ENCODE results near the gene RUSC1. TPM values are rescaled to one million over a fixed set of nuclear protein-coding genes. Genes with fewer than 3 reads are reported as not detected.

The RUSC1 gene
- total RNA-seq, 2 experiments from 2014 or later: 23.2 to 25.4 TPM

DNA sequence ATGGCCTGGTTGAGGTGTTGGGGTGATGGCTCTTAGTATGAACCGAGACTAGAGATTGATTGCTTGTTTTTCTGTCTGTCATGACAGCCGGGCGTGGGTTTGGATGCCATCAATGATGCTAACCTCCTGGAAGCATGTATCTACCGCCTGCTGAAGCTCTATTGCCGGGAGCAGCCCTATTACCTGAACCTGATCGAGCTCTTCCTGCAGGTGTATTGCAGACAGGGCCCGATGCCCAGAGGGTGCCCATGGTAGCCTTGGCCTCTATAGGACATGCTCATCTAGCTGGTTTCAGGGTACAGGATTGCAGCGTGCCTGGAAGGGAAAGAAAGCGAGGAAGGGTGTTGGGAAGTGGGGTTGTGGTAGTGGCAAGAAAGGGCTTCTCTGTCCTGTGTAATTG lies 2.6 kb upstream of the RUSC1 start:
- H3K27me3 Mint-ChIP-seq: no peaks in the 10 kb centered on the region
- peaks cover 44% of the 10 kb centered on the region for H3K36me3 Mint-ChIP-seq
- peaks cover 33% of the 10 kb centered on the region for H3K4me1 Mint-ChIP-seq (ENCODE audit: low read depth)
- H3K9me3 Mint-ChIP-seq: no peaks in the 10 kb centered on the region
- no peak for DNase-seq
- ChIA-PET POLR2A (interaction anchor here (0.7 kb wide), 1 partner anchor 10 kb away, joined by 4 read pairs; the partner anchor contains the start of gene FDPS), CTCF (interaction anchor here (1.0 to 1.3 kb wide), 2 partner anchors 10 to 67 kb away, joined by 4 to 7 read pairs; no protein-coding TSS in a partner anchor)
- H3K27ac Mint-ChIP-seq: peak overlapping the region; percentile 8
- intact Hi-C loops (cut with micrococcal nuclease): no loop called here
- no peak overlapping the region for H3K4me3 Mint-ChIP-seq

DNA sequence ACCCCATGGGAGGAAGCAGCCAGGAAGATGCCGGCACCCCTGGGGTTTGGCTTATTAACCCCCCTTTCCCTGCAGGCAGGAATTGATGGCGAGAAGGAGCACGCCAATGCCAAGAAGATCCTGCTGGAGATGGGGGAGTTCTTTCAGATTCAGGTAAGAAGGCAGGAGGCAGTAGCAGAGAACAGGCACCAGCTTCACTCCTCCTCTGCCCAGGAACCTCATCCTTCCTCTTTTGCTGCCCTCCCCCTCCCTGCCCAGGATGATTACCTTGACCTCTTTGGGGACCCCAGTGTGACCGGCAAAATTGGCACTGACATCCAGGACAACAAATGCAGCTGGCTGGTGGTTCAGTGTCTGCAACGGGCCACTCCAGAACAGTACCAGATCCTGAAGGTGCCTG lies 1.2 kb upstream of the RUSC1 start:
- peaks cover 27% of the 10 kb centered on the region for H3K4me1 Mint-ChIP-seq (ENCODE audit: low read depth)
- no peak for DNase-seq
- H3K9me3 Mint-ChIP-seq: no peaks in the 10 kb centered on the region
- no peak overlapping the region for H3K4me3 Mint-ChIP-seq
- intact Hi-C loops (cut with micrococcal nuclease): no loop called here
- ChIA-PET POLR2A (interaction anchor here (0.6 to 1.5 kb wide), 2 partner anchors 43 to 204 kb away, joined by 3 read pairs; no protein-coding TSS in a partner anchor), CTCF (interaction anchor here (1.3 to 6.3 kb wide), 2 partner anchors 68 to 69 kb away, joined by 7 to 188 read pairs; partner anchors contain the start of gene ENTREP3)
- H3K27ac Mint-ChIP-seq: no peak overlapping the region
- H3K27me3 Mint-ChIP-seq: no peaks in the 10 kb centered on the region
- peaks cover 38% of the 10 kb centered on the region for H3K36me3 Mint-ChIP-seq

DNA sequence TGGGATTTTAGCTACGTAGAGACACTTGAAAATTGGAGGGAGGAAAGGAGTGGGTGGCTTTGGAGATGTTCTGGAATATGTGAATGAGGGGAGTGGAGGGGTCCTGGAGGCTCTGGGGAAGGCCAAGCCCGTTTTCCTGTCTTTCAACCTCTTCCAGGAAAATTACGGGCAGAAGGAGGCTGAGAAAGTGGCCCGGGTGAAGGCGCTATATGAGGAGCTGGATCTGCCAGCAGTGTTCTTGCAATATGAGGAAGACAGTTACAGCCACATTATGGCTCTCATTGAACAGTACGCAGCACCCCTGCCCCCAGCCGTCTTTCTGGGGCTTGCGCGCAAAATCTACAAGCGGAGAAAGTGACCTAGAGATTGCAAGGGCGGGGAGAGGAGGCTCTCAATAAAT lies 442 bp upstream of the RUSC1 start:
- ChIA-PET CTCF (interaction anchor here (0.6 to 6.3 kb wide), 2 partner anchors 68 to 113 kb away, joined by 3 to 188 read pairs; partner anchors contain the start of gene ENTREP3), POLR2A (interaction anchor here (1.0 to 1.5 kb wide), 2 partner anchors 12 to 44 kb away, joined by 3 read pairs; partner anchors contain the start of gene FDPS)
- Mint-ChIP-seq H3K9me3 (no peaks in the 10 kb centered on the region), H3K27me3 (no peaks in the 10 kb centered on the region), H3K4me3 (peak overlapping the region; percentile 56), H3K4me1 (ENCODE audit: low read depth) (peaks cover 27% of the 10 kb centered on the region), H3K36me3 (peaks cover 33% of the 10 kb centered on the region), H3K27ac (peak overlapping the region; percentile 11)
- intact Hi-C loops (cut with micrococcal nuclease): loop anchor here (5.0 to 10.0 kb wide), 2 partner anchors 128 to 275 kb away; no protein-coding TSS in a partner anchor
- DNase-seq: no peak

DNA sequence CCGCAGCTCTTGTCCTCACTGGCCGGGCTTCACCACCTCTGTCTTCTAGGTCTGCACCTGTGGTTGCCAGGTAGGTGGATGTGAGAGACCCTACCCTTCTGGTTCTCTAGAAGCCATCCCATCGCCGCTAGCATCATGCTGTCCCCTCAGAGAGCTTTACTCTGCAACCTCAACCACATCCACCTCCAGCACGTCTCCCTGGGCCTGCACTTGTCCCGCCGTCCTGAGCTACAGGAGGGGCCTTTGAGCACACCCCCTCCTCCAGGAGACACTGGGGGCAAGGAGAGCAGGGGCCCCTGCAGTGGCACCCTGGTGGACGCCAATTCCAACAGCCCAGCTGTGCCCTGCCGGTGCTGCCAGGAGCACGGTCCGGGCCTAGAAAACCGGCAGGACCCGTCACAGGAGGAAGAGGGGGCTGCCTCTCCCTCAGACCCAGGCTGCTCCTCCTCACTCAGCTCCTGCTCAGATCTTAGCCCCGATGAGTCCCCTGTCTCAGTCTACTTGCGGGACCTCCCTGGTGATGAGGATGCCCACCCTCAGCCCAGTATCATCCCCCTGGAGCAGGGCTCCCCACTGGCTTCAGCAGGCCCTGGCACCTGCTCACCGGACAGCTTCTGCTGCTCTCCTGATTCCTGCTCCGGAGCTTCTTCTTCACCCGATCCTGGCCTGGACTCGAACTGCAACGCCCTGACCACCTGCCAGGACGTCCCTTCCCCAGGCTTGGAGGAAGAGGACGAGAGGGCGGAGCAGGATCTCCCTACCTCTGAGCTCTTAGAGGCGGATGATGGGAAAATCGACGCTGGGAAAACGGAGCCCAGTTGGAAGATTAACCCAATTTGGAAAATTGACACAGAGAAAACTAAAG lies 1.2 kb downstream of the RUSC1 start:
- ChIA-PET CTCF (interaction anchor here (0.8 to 6.3 kb wide), 12 partner anchors 11 to 196 kb away, joined by 3 to 188 read pairs (median 5); partner anchors contain the start of genes CLK2, ENTREP3, HCN3 and MTX1), POLR2A (interaction anchor here (0.6 to 1.9 kb wide), 6 partner anchors 10 to 71 kb away, joined by 3 to 6 read pairs (median 4); partner anchors contain the start of genes CLK2 and SCAMP3)
- DNase-seq: no peak
- intact Hi-C loops (cut with micrococcal nuclease): loop anchor here (5.0 to 10.0 kb wide), 2 partner anchors 130 to 273 kb away; no protein-coding TSS in a partner anchor
- Mint-ChIP-seq H3K27me3 (no peaks in the 10 kb centered on the region), H3K4me3 (peak overlapping the region; percentile 61), H3K4me1 (ENCODE audit: low read depth) (peaks cover 31% of the 10 kb centered on the region), H3K9me3 (no peaks in the 10 kb centered on the region), H3K36me3 (peaks cover 27% of the 10 kb centered on the region), H3K27ac (no peak overlapping the region)

DNA sequence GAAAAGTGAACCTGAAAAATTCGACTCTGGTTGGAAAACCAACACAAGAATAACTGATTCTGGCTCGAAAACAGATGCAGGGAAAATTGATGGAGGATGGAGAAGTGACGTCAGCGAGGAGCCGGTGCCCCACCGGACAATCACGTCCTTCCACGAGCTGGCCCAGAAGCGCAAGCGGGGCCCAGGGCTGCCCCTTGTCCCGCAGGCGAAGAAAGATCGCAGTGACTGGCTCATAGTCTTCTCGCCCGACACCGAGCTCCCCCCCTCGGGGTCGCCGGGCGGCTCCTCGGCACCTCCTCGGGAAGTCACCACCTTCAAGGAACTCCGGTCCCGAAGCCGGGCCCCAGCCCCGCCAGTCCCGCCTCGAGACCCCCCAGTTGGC lies 1.9 kb downstream of the RUSC1 start:
- POLR2A ChIA-PET: interaction anchor here (1.0 to 1.9 kb wide), 5 partner anchors 11 to 72 kb away, joined by 3 to 4 read pairs (median 4); partner anchors contain the start of genes CLK2 and SCAMP3
- H3K4me1 Mint-ChIP-seq (ENCODE audit: low read depth): peaks cover 31% of the 10 kb centered on the region

DNA sequence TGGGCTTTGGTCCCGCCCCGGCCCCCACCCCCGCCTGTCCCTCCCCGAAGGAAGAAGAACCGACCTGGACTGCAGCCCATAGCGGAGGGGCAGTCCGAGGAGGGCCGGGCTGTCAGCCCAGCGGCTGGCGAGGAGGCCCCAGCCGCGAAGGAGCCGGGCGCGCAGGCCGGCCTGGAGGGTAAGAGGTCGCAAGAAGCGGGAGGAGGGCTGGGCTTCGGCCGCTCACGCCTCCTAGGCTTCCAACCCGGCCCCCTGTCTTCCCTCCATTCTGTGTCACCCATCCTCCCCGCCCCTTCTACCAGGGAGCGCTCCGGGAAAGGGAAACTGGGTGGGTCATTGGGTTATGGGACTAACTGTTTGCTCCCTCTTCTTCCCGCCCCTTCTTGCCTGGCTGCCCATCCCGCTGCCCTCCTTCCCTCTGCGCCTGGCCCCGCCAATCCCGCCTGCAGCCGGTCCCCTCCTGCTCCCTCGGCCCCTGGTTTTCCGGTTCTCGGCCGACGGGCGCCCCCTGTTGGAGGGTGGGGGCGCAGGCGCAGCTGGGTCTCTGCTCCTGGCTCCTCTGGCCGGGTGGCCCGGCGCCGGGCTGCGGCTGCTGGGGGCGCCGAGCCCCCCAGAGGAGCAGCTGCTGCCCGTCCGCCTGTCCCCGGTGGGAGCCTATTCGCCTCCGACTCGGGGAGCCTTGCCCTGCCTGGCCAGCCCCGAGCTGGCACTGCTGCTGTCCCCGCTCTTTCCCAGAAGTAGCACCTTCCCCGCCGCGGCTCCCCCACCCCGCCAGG lies 2.4 kb downstream of the RUSC1 start:
- Mint-ChIP-seq H3K4me3 (peak overlapping the region; percentile 83), H3K36me3 (peaks cover 23% of the 10 kb centered on the region), H3K27me3 (no peaks in the 10 kb centered on the region), H3K27ac (peak overlapping the region; percentile 74), H3K9me3 (no peaks in the 10 kb centered on the region), H3K4me1 (ENCODE audit: low read depth) (peaks cover 31% of the 10 kb centered on the region)
- CTCF ChIA-PET: interaction anchor here (0.7 to 6.3 kb wide), 23 partner anchors 12 to 367 kb away, joined by 3 to 188 read pairs (median 5); partner anchors contain the start of genes CLK2, ENTREP3, FDPS and HCN3
- DNase-seq: peak; percentile 91
- intact Hi-C loops (cut with micrococcal nuclease): loop anchor here (1.0 to 10.0 kb wide), 5 partner anchors 15 to 272 kb away; partner anchors contain the start of genes FDPS and HCN3
- POLR2A ChIA-PET: interaction anchor here (1.0 to 1.9 kb wide), 8 partner anchors 11 to 114 kb away, joined by 3 to 6 read pairs (median 4); partner anchors contain the start of genes CLK2 and SCAMP3

More for the DNA sequence above, 1.9 kb downstream of the RUSC1 start:
- Mint-ChIP-seq H3K27ac (peak overlapping the region; percentile 42), H3K9me3 (no peaks in the 10 kb centered on the region), H3K36me3 (peaks cover 27% of the 10 kb centered on the region), H3K27me3 (no peaks in the 10 kb centered on the region), H3K4me3 (peak overlapping the region; percentile 61)
- peak; percentile 31 for DNase-seq
- CTCF ChIA-PET: interaction anchor here (0.8 to 6.3 kb wide), 12 partner anchors 11 to 196 kb away, joined by 3 to 188 read pairs (median 6); partner anchors contain the start of genes CLK2, ENTREP3, HCN3 and MTX1
- intact Hi-C loops (cut with micrococcal nuclease): loop anchor here (5.0 to 10.0 kb wide), 2 partner anchors 130 to 272 kb away; no protein-coding TSS in a partner anchor

DNA sequence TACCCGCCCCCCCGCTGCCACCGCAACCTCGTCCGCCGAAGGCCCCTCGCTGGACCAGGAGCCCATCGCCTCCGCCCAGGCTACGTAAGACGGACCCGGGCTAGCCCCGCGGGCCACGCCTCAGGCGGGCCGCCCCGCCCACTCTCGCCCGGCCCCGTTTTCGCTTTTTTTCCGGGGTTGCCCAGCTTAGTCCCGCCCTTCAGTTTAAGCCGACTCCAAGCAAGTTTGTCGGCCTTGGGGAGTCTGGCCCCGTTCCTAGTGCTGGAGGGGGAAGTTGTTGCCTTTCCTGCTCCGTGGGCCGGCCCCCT lies 3.0 kb downstream of the RUSC1 start:
- Mint-ChIP-seq H3K4me3 (peak overlapping the region; percentile 83), H3K36me3 (peaks cover 21% of the 10 kb centered on the region), H3K27me3 (no peaks in the 10 kb centered on the region), H3K9me3 (no peaks in the 10 kb centered on the region), H3K4me1 (ENCODE audit: low read depth) (peaks cover 31% of the 10 kb centered on the region), H3K27ac (peak overlapping the region; percentile 69)
- peak; percentile 91 for DNase-seq
- ChIA-PET CTCF (interaction anchor here (0.7 to 6.3 kb wide), 18 partner anchors 11 to 366 kb away, joined by 3 to 188 read pairs (median 6); partner anchors contain the start of genes CLK2, ENTREP3, FDPS and HCN3), POLR2A (interaction anchor here (0.9 to 1.5 kb wide), 6 partner anchors 51 to 1103 kb away, joined by 3 to 6 read pairs (median 5); partner anchors contain the start of genes CLK2, SCAMP3 and UBAP2L)
- intact Hi-C loops (cut with micrococcal nuclease): loop anchor here (1.0 to 10.0 kb wide), 7 partner anchors 15 to 422 kb away; partner anchors contain the start of genes FDPS and HCN3

DNA sequence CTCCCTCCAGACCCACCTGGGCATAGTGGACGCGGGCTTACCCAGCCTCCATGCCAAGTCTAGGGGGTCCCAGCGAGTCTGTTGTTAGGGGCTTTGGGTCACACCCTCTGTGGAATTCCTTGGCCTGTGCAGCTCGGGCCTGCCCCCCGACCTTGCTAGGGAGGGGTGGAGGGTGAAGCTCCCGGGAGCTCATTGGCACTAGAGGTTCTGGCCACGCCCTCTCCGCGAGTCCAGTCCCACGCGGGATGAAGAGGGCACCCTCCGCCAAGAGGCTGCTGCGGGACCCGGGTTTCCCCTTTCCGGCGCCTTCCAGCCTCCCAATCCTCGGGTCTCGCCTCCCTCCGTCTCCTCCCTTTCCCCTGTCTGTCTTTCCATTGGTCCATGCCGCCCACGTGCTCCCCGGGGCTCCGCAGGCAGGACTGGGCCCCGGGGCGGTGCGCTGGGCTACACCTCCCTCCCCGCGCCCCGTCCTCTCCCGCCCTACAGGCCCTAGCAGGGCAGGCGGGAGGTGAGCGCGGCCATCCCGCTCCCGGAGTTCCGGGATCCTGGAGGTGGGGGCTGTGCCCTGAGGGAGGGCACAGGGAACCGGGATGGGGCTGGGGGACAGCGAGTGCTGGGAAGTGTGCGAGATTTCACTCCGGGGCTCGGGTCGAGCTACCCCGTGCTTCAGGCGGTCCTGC lies 3.5 kb downstream of the RUSC1 start:
- Mint-ChIP-seq H3K4me3 (peak overlapping the region; percentile 83), H3K9me3 (no peaks in the 10 kb centered on the region), H3K4me1 (ENCODE audit: low read depth) (peaks cover 29% of the 10 kb centered on the region), H3K27ac (peak overlapping the region; percentile 69), H3K27me3 (no peaks in the 10 kb centered on the region), H3K36me3 (peaks cover 16% of the 10 kb centered on the region)
- POLR2A ChIA-PET: interaction anchor here (0.9 to 1.5 kb wide), 6 partner anchors 51 to 1104 kb away, joined by 3 to 6 read pairs (median 5); partner anchors contain the start of genes CLK2, SCAMP3 and UBAP2L
- CTCF ChIA-PET: interaction anchor here (0.7 to 6.3 kb wide), 18 partner anchors 11 to 366 kb away, joined by 3 to 188 read pairs (median 6); partner anchors contain the start of genes CLK2, ENTREP3, FDPS and HCN3
- intact Hi-C loops (cut with micrococcal nuclease): loop anchor here (1.0 to 10.0 kb wide), 4 partner anchors 74 to 421 kb away; no protein-coding TSS in a partner anchor
- DNase-seq: peak; percentile 97

DNA sequence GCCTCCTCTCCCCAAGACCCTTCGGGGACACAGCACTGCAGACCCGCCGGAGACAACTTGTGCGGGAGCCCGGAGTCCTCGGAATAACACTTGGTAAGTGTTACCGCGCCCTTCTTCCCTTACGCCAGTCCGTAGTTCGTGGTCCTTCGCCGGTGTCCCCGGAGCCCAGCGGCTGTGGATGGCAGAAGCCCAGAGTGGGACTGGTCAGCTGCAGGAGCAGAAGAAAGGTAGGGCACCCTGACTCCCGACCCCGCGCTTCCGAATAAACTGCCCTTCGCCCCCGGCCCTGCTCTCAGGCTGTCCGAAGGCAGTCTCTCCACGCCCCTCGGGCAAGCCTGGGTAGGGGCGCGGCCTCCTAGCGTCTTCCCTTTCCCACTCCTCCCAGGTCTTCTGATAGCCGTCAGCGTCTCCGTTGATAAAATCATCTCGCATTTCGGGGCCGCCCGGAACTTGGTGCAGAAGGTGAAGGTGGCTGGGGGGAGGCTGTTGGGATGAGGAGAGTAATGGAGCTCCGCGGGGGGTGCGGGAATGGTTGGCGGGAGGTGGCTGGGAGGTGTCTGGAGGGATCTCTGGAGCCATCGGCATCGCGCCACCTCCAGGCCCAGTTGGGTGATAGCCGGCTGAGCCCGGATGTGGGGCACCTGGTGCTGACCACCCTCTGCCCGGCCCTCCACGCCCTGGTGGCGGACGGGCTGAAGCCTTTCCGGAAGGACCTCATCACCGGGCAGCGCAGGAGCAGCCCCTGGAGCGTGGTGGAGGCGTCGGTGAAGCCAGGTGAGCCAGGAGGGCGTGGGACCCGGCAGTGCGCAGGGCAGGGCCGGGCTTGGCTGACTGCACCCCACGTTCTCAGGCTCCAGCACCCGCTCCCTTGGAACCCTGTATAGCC lies 4.3 kb downstream of the RUSC1 start:
- H3K27ac Mint-ChIP-seq: no peak overlapping the region
- ChIA-PET POLR2A (interaction anchor here (1.3 kb wide), 1 partner anchor 63 kb away, joined by 5 read pairs; the partner anchor contains the start of gene SCAMP3), CTCF (interaction anchor here (2.0 to 6.3 kb wide), 5 partner anchors 47 to 73 kb away, joined by 6 to 188 read pairs (median 14); partner anchors contain the start of genes CLK2, ENTREP3 and SCAMP3)
- H3K36me3 Mint-ChIP-seq: peaks cover 12% of the 10 kb centered on the region
- intact Hi-C loops (cut with micrococcal nuclease): loop anchor here (1.0 to 10.0 kb wide), 4 partner anchors 75 to 420 kb away; no protein-coding TSS in a partner anchor
- H3K4me1 Mint-ChIP-seq (ENCODE audit: low read depth): peaks cover 26% of the 10 kb centered on the region
- peak; percentile 38 for DNase-seq
- no peaks in the 10 kb centered on the region for H3K27me3 Mint-ChIP-seq
- H3K9me3 Mint-ChIP-seq: no peaks in the 10 kb centered on the region
- peak overlapping the region; percentile 83 for H3K4me3 Mint-ChIP-seq

All from activated CD4-positive, alpha-beta memory T cell treated with anti-CD3 and anti-CD28 coated beads for 36 hours (primary cell).